PC-9 (cell line): ENCODE measurements around the gene PLA2G1B. TPM values are rescaled to one million over a fixed set of nuclear protein-coding genes. Genes with fewer than 3 reads are reported as not detected.
A peak's percentile ranks its signal among the peaks of the same experiment; 100 is the strongest.

Experiments used
- BruUV-seq: library from RNA; stranded (reverse); fragments of 400-500 nt; replicated peaks from 2 replicates; lab custom pipeline; 2021; lab: Mats Ljungman, UMichigan
- CTCF ChIA-PET: fragments of 300-600 bp; sonication (Branson Sonifier 250); formaldehyde crosslinking; loops from one replicate; lab custom pipeline; 2022; ENCODE audit warnings: antibody characterized with exemption; lab: Charles Lee
- POLR2A ChIA-PET: fragments of 300-600 bp; sonication (Branson Sonifier 250); formaldehyde crosslinking; loops from one replicate; lab custom pipeline; 2022; ENCODE audit warnings: antibody characterized with exemption; ENCODE audit not compliant: unreplicated experiment; lab: Charles Lee
- DNase-seq, 2 experiments: peaks; one replicate each; pipeline versions ENCODE4 v3.0.0 to v3.0.0-alpha.2; 2015 to 2022; ENCODE audit warnings: mixed read lengths in 1 of 2
- H2AFZ ChIP-seq: fragments of 200-600 bp; sonication (generic); 2 replicates; pipeline ENCODE4 v1.8.1; 2017; ENCODE audit warnings: antibody characterized with exemption
- H3F3A ChIP-seq: fragments of 200-600 bp; sonication (generic); 2 replicates; pipeline ENCODE4 v1.8.1; 2017; ENCODE audit warnings: antibody characterized with exemption, mild to moderate bottlenecking, low read depth; ENCODE audit not compliant: insufficient read depth
- H3K27ac ChIP-seq: fragments of 200-600 bp; sonication (generic); 2 replicates; pipeline ENCODE4 v1.6.1; 2016; ENCODE audit warnings: mixed run types
- H3K27me3 ChIP-seq: fragments of 200-600 bp; sonication (generic); 2 replicates; pipeline ENCODE4 v1.6.1; 2016; ENCODE audit warnings: low read depth, mixed run types; ENCODE audit not compliant: insufficient read depth
- H3K36me3 ChIP-seq: fragments of 200-600 bp; sonication (generic); 2 replicates; pipeline ENCODE4 v1.6.1; 2016; ENCODE audit warnings: low read depth, mixed run types
- H3K4me1 ChIP-seq: fragments of 200-600 bp; sonication (generic); replicated peaks from 2 replicates; pipeline ENCODE4 v1.6.1; 2016; ENCODE audit warnings: mixed run types; ENCODE audit not compliant: insufficient read depth
- H3K4me2 ChIP-seq: fragments of 200-600 bp; sonication (generic); 2 replicates; pipeline ENCODE4 v1.6.1; 2017; ENCODE audit warnings: mixed run types
- H3K4me3 ChIP-seq: fragments of 200-600 bp; sonication (generic); 2 replicates; pipeline ENCODE4 v1.6.1; 2016; ENCODE audit warnings: mixed run types
- H3K79me2 ChIP-seq: fragments of 200-600 bp; sonication (generic); 2 replicates; pipeline ENCODE4 v1.6.1; 2017; ENCODE audit warnings: low read depth, mixed run types
- H3K9me2 ChIP-seq: fragments of 200-600 bp; sonication (generic); 2 replicates; pipeline ENCODE4 v1.8.1; 2017; ENCODE audit warnings: mild to moderate bottlenecking; ENCODE audit not compliant: insufficient read depth
- H3K9me3 ChIP-seq: fragments of 200-600 bp; sonication (generic); 2 replicates; pipeline ENCODE4 v1.8.1; 2016; ENCODE audit warnings: low read depth; ENCODE audit not compliant: insufficient read depth
- H4K20me1 ChIP-seq: fragments of 200-600 bp; sonication (generic); 2 replicates; pipeline ENCODE4 v1.8.1; 2017; ENCODE audit not compliant: insufficient read depth
- CTCF ChIP-seq: fragments of 200-600 bp; sonication (generic); conservative IDR thresholded peaks from 2 replicates; pipeline ENCODE4 v1.6.1; 2017; ENCODE audit warnings: mixed run types, antibody characterized with exemption, mild to moderate bottlenecking, moderate library complexity
- EZH2 ChIP-seq: fragments of 200-600 bp; sonication (generic); IDR thresholded peaks from 2 replicates; pipeline ENCODE4 v1.8.0; 2017; ENCODE audit warnings: antibody characterized with exemption, low read depth
- intact Hi-C: fragments of 100-400 bp; cut with micrococcal nuclease; formaldehyde crosslinking; loops from one replicate; pipeline ENCODE4 v1.10.0; 2022; ENCODE audit not compliant: unreplicated experiment
- total RNA-seq: library from RNA; stranded (reverse); gene quantifications from 2 replicates; pipeline ENCODE4 v1.2.3, GENCODE V29; 2021

The PLA2G1B gene
- total RNA-seq, 1 experiment from 2014 or later, result not detected

GRCh38 chr12:120331390-120331789 is 3.8 kb upstream of the PLA2G1B start:
- BruUV-seq, result no TSS peak
- intact Hi-C loops, result no loop called here
- Histone ChIP-seq H3K4me1 (no peaks in the 10 kb centered on the region), H3K79me2 (no peaks in the 10 kb centered on the region), H3K4me2 (no peak overlapping the region), H4K20me1 (no peaks in the 10 kb centered on the region), H3F3A (no peaks in the 10 kb centered on the region), H3K36me3 (no peaks in the 10 kb centered on the region), H3K9me3 (no peaks in the 10 kb centered on the region), H3K27me3 (0 out of 2 replicates have a peak, but pooled peaks cover 4% of the 10 kb centered on the region), H3K27ac (no peak overlapping the region), H2AFZ (no peak overlapping the region), H3K4me3 (no peak overlapping the region), H3K9me2 (no peaks in the 10 kb centered on the region)
- DNase-seq, result no peak
- ChIA-PET CTCF (no interaction called here), POLR2A (interaction anchor here (0.6 kb wide), 1 partner anchor 143 kb away, joined by 3 read pairs; no protein-coding TSS in a partner anchor)
- TF ChIP-seq CTCF, result no peak
- no peak for TF ChIP-seq EZH2

GRCh38 chr12:120328228-120328627 is 649 bp upstream of the PLA2G1B start:
- TF ChIP-seq EZH2 (no peak), CTCF (no peak)
- Histone ChIP-seq H3K4me3 (no peak overlapping the region), H3K79me2 (no peaks in the 10 kb centered on the region), H3K36me3 (no peaks in the 10 kb centered on the region), H3K9me3 (no peaks in the 10 kb centered on the region), H3K4me1 (no peaks in the 10 kb centered on the region), H2AFZ (no peak overlapping the region), H3K9me2 (no peaks in the 10 kb centered on the region), H3K27me3 (0 out of 2 replicates have a peak, but pooled peaks cover 4% of the 10 kb centered on the region), H4K20me1 (no peaks in the 10 kb centered on the region), H3F3A (no peaks in the 10 kb centered on the region; the same call in 1 of the 2 replicates), H3K4me2 (no peak overlapping the region), H3K27ac (no peak overlapping the region)
- intact Hi-C loops, result no loop called here
- no peak for DNase-seq
- BruUV-seq, result no TSS peak
- ChIA-PET POLR2A (no interaction called here), CTCF (no interaction called here)

- no peaks in the 10 kb centered on the region for H3K79me2 ChIP-seq
- no peaks in the 10 kb centered on the region for H3K27me3 ChIP-seq
- intact Hi-C loops, result loop anchor here (2.0 kb wide), 3 partner anchors 258 to 390 kb away; no protein-coding TSS in a partner anchor
- no peak for DNase-seq
- ChIA-PET POLR2A (interaction anchor here (0.6 kb wide), 2 partner anchors 209 to 1472 kb away, joined by 3 read pairs; no protein-coding TSS in a partner anchor), CTCF (no interaction called here)
- H3K4me2 ChIP-seq, result peak overlapping the region; percentile 96
- H3K4me3 ChIP-seq, result no peak overlapping the region; the same call in 1 of the 2 replicates
- no peaks in the 10 kb centered on the region for H3K9me3 ChIP-seq
- no peaks in the 10 kb centered on the region for H4K20me1 ChIP-seq
- H3K36me3 ChIP-seq, result no peaks in the 10 kb centered on the region
- H3F3A ChIP-seq, result no peaks in the 10 kb centered on the region; the same call in 1 of the 2 replicates
- no peaks in the 10 kb centered on the region for H3K9me2 ChIP-seq
- no peak overlapping the region for H3K27ac ChIP-seq
- H3K4me1 ChIP-seq, result no peaks in the 10 kb centered on the region
- BruUV-seq, result no TSS peak
- TF ChIP-seq CTCF (no peak), EZH2 (no peak)
- no peak overlapping the region for H2AFZ ChIP-seq
Observed at GRCh38 chr12:120324841-120325417, 2.6 kb downstream of the PLA2G1B start.
